GM18511 (cell line): ENCODE results near the gene CAMK2N1.
A peak's percentile ranks its signal among the peaks of the same experiment; 100 is the strongest.
"Not testable (repeated sequence)": the region's sequence is repeated elsewhere in the genome, so short reads cannot be mapped to it uniquely, and the experiment has no call there.

Experiments used
- ATAC-seq: cut with Tn5 transposase; IDR thresholded peaks from one replicate; pipeline ENCODE4 v1.9.1; 2021; ENCODE audit warnings: mild to moderate bottlenecking, moderate library complexity; ENCODE audit not compliant: unreplicated experiment

CAMK2N1 gene

GRCh38 chr1:20485527-20486456 lies at the start of gene CAMK2N1:
Gene CAMK2N1, minus strand, starts transcription at chr1:20486210. Its CDS starts 831 bp downstream, at chr1:20485379.
- ATAC-seq, result no peak

GRCh38 chr1:20534659-20535417 lies 48.8 kb upstream of the CAMK2N1 start:
- ATAC-seq, result no peak

GRCh38 chr1:20533635-20534034 lies 47.6 kb upstream of the CAMK2N1 start:
- no peak for ATAC-seq

GRCh38 chr1:20530901-20531300 lies 44.9 kb upstream of the CAMK2N1 start:
- no peak for ATAC-seq

- ATAC-seq, result no peak
These were observed 44.3 kb upstream of the CAMK2N1 start for GRCh38 chr1:20530306-20530705.

- no peak for ATAC-seq
These were observed 42.2 kb upstream of the CAMK2N1 start for GRCh38 chr1:20528221-20528620.

GRCh38 chr1:20526267-20526666 lies 40.3 kb upstream of the CAMK2N1 start:
- ATAC-seq, result no peak

GRCh38 chr1:20521960-20522861 lies 36.2 kb upstream of the CAMK2N1 start:
- no peak for ATAC-seq

- ATAC-seq, result not testable (repeated sequence)
These were observed 33.7 kb upstream of the CAMK2N1 start for GRCh38 chr1:20519609-20520262.

- no peak for ATAC-seq
These were observed 25.8 kb upstream of the CAMK2N1 start for GRCh38 chr1:20511518-20512428.

GRCh38 chr1:20508411-20508771 lies 22.4 kb upstream of the CAMK2N1 start:
- ATAC-seq, result no peak

- ATAC-seq, result peak; percentile 93
These were observed 21.8 kb upstream of the CAMK2N1 start, which contains the start of gene MUL1 for GRCh38 chr1:20507564-20508410. Gene MUL1, minus strand, starts transcription at chr1:20508151. Its CDS starts 127 bp downstream, at chr1:20508024.

- no peak for ATAC-seq
These were observed 21.2 kb upstream of the CAMK2N1 start for GRCh38 chr1:20507248-20507563.

- ATAC-seq, result no peak
These were observed 19.5 kb upstream of the CAMK2N1 start for GRCh38 chr1:20505488-20505887.

GRCh38 chr1:20500716-20501115 lies 14.7 kb upstream of the CAMK2N1 start:
- no peak for ATAC-seq

GRCh38 chr1:20499718-20500117 lies 13.7 kb upstream of the CAMK2N1 start:
- ATAC-seq, result no peak

GRCh38 chr1:20499105-20499504 lies 13.1 kb upstream of the CAMK2N1 start:
- no peak for ATAC-seq

GRCh38 chr1:20498116-20498515 lies 12.1 kb upstream of the CAMK2N1 start:
- no peak for ATAC-seq
